Keratinocyte (primary cell): ENCODE measurements around the gene RB1.

Experiments used
- CTCF ChIP-seq, 3 experiments: IDR thresholded peaks in 1 of 3; conservative IDR thresholded peaks in 1 of 3; optimal IDR thresholded peaks in 1 of 3; 2 replicates in 2 of 3; 3 replicates in 1 of 3; pipeline versions ENCODE3 to v1.5.1; 2011; ENCODE audit warnings: low read length in 3 of 3, mild to moderate bottlenecking in 3 of 3, moderate library complexity in 2 of 3, control low read depth in 1 of 3, inconsistent platforms in 1 of 3; ENCODE audit not compliant: insufficient read depth in 2 of 3; ENCODE audit errors: extremely low read depth in 1 of 3
- EZH2 ChIP-seq: IDR thresholded peaks from one replicate; pipeline ENCODE4 v1.6.1; 2012; ENCODE audit warnings: inconsistent platforms, mild to moderate bottlenecking, low read length, moderate library complexity

- no peak for TF ChIP-seq EZH2
- no peak for TF ChIP-seq CTCF (optimal IDR thresholded peaks at IDR 0.05 in 1 of 3, IDR thresholded peaks at IDR 0.05 in 1 of 3, conservative IDR thresholded peaks at IDR 0.05 in 1 of 3; ENCODE audit: extremely low read depth in 1 of 3, insufficient read depth in 2 of 3, low read length in 3 of 3)
Measured at GRCh38 chr13:48356750-48357149, 53.2 kb downstream of the RB1 start.
